GM23338 (cell line): ENCODE measurements around the gene SHB. TPM values are rescaled to one million over a fixed set of nuclear protein-coding genes. Genes with fewer than 3 reads are reported as not detected.

ENCODE experiments used
- ATAC-seq: fragments of 200-7000 bp; cut with Tn5 transposase; 3 replicates; pipeline ENCODE4 v1.9.1; 2020
- DNase-seq: peaks from one replicate; pipeline ENCODE4 v3.0.0-alpha.2; 2015; ENCODE audit warnings: low spot score
- H2AFZ ChIP-seq: fragments of 200-600 bp; sonication (generic); 2 replicates; pipeline ENCODE4 v1.8.0; 2016; ENCODE audit warnings: antibody characterized with exemption, mild to moderate bottlenecking, moderate library complexity
- H3F3A ChIP-seq: fragments of 200-600 bp; sonication (generic); replicated peaks from 2 replicates; pipeline ENCODE4 v1.8.0; 2017; ENCODE audit warnings: antibody characterized with exemption, mixed run types, low read depth
- H3K27ac ChIP-seq: fragments of 200-600 bp; sonication (generic); 2 replicates; pipeline ENCODE4 v1.6.1; 2016; ENCODE audit warnings: low read depth
- H3K27me3 ChIP-seq: fragments of 200-600 bp; sonication (generic); 2 replicates; pipeline ENCODE4 v1.8.0; 2016; ENCODE audit warnings: mild to moderate bottlenecking, mixed run types, moderate library complexity; ENCODE audit not compliant: insufficient read depth
- H3K36me3 ChIP-seq: fragments of 200-600 bp; sonication (generic); 2 replicates; pipeline ENCODE4 v1.8.0; 2016; ENCODE audit warnings: mild to moderate bottlenecking; ENCODE audit not compliant: insufficient read depth
- H3K4me1 ChIP-seq: fragments of 200-600 bp; sonication (generic); 2 replicates; pipeline ENCODE4 v1.8.0; 2016; ENCODE audit warnings: mild to moderate bottlenecking, moderate library complexity; ENCODE audit not compliant: insufficient read depth
- H3K4me2 ChIP-seq: fragments of 200-600 bp; sonication (generic); 2 replicates; pipeline ENCODE4 v1.7.1; 2017; ENCODE audit warnings: mixed run types
- H3K4me3 ChIP-seq: fragments of 200-600 bp; sonication (generic); 2 replicates; pipeline ENCODE4 v1.6.1; 2016; ENCODE audit warnings: mixed run types
- H3K79me2 ChIP-seq: fragments of 200-600 bp; sonication (generic); replicated peaks from 2 replicates; pipeline ENCODE4 v1.8.0; 2017; ENCODE audit warnings: mild to moderate bottlenecking; ENCODE audit not compliant: insufficient read depth
- H3K9me2 ChIP-seq: fragments of 200-600 bp; sonication (generic); 2 replicates; pipeline ENCODE4 v1.8.0; 2017; ENCODE audit not compliant: insufficient read depth
- H4K20me1 ChIP-seq: fragments of 200-600 bp; sonication (generic); replicated peaks from 2 replicates; pipeline ENCODE4 v1.8.0; 2017; ENCODE audit warnings: mild to moderate bottlenecking; ENCODE audit not compliant: insufficient read depth
- H3K27ac Mint-ChIP-seq: 2 replicates; pipeline ENCODE4 v1.8.0; 2020; ENCODE audit warnings: inconsistent platforms, mild to moderate bottlenecking, moderate library complexity, mixed read lengths
- H3K27me3 Mint-ChIP-seq: 3 replicates; pipeline ENCODE4 v1.8.0; 2022; ENCODE audit warnings: low read depth, mild to moderate bottlenecking, moderate library complexity, mixed read lengths, inconsistent platforms; ENCODE audit not compliant: insufficient read depth, poor library complexity
- H3K36me3 Mint-ChIP-seq: 3 replicates; pipeline ENCODE4 v1.8.0; 2021; ENCODE audit warnings: low read depth, mild to moderate bottlenecking, inconsistent platforms, moderate library complexity, mixed read lengths
- H3K4me1 Mint-ChIP-seq: 3 replicates; pipeline ENCODE4 v1.8.0; 2020; ENCODE audit warnings: mild to moderate bottlenecking, inconsistent platforms, mixed read lengths
- H3K4me3 Mint-ChIP-seq: 3 replicates; pipeline ENCODE4 v1.8.0; 2021; ENCODE audit warnings: moderate library complexity, mild to moderate bottlenecking, inconsistent platforms, mixed read lengths
- H3K9me3 Mint-ChIP-seq: 3 replicates; pipeline ENCODE4 v1.8.0; 2020; ENCODE audit warnings: moderate library complexity, mild to moderate bottlenecking, inconsistent platforms, mixed read lengths
- CREB1 ChIP-seq: fragments of 250-450 bp; sonication (Bioruptor Pico); IDR thresholded peaks from 2 replicates; pipeline ENCODE4 v1.5.0; 2020; ENCODE audit warnings: low read depth, mild to moderate bottlenecking, moderate library complexity
- EZH2 ChIP-seq: fragments of 200-600 bp; sonication (generic); IDR thresholded peaks from one replicate; pipeline ENCODE4 v1.8.0; 2017; ENCODE audit warnings: antibody characterized with exemption, mild to moderate bottlenecking, low read depth; ENCODE audit not compliant: unreplicated experiment
- EZH2phosphoT487 ChIP-seq: fragments of 200-600 bp; sonication (generic); IDR thresholded peaks from one replicate; pipeline ENCODE4 v1.8.1; 2018; ENCODE audit warnings: antibody characterized with exemption; ENCODE audit not compliant: unreplicated experiment
- JUNB ChIP-seq: IDR thresholded peaks from one replicate; pipeline ENCODE4 v1.6.1; 2016; ENCODE audit warnings: antibody characterized with exemption; ENCODE audit not compliant: unreplicated experiment
- NANOG ChIP-seq: IDR thresholded peaks from 2 replicates; pipeline ENCODE4 v1.6.1; 2016; ENCODE audit warnings: antibody characterized with exemption, borderline replicate concordance
- POLR2AphosphoS5 ChIP-seq: IDR thresholded peaks from 2 replicates; pipeline ENCODE4 v1.6.1; 2016; ENCODE audit warnings: antibody characterized with exemption, low read depth
- STAT1 ChIP-seq: IDR thresholded peaks from one replicate; pipeline ENCODE4 v1.6.1; 2016; ENCODE audit warnings: antibody characterized with exemption; ENCODE audit not compliant: unreplicated experiment
- polyA plus RNA-seq: library from polyadenylated mRNA; unstranded; fragments of >200 nt; fragmentation: Nextera tagmentation; extraction: Ambion mirVana; gene quantifications from 2 replicates; pipeline ENCODE4 v1.2.1, GENCODE V29; 2016
- total RNA-seq: library from RNA; depleted of rRNA; stranded (reverse); fragments of >200 nt; shearing (Covaris generic); gene quantifications from 2 replicates; pipeline ENCODE4 v1.2.3, GENCODE V29; 2014
- TF ChIP-seq, protein P1 (sequence below), 2 experiments: fragments of 200-600 bp in 1 of 2; sonication (generic) in 1 of 2; conservative IDR thresholded peaks; 2 replicates each; pipeline versions ENCODE4 v1.5.1 to v1.6.1; 2016 to 2017; ENCODE audit warnings: antibody characterized with exemption in 2 of 2, low read depth in 2 of 2, mild to moderate bottlenecking in 2 of 2, moderate library complexity in 1 of 2
- TF ChIP-seq, protein P2 (sequence below): IDR thresholded peaks from 2 replicates; pipeline ENCODE4 v1.6.1; 2016; ENCODE audit warnings: antibody characterized with exemption
- TF ChIP-seq, protein P3 (sequence below): IDR thresholded peaks from one replicate; pipeline ENCODE4 v1.6.1; 2018; ENCODE audit warnings: antibody characterized with exemption; ENCODE audit not compliant: unreplicated experiment

Gene SHB
- total and polyA plus RNA-seq, 2 experiments from 2014 or later = 1.5 to 14.0 TPM

DNA sequence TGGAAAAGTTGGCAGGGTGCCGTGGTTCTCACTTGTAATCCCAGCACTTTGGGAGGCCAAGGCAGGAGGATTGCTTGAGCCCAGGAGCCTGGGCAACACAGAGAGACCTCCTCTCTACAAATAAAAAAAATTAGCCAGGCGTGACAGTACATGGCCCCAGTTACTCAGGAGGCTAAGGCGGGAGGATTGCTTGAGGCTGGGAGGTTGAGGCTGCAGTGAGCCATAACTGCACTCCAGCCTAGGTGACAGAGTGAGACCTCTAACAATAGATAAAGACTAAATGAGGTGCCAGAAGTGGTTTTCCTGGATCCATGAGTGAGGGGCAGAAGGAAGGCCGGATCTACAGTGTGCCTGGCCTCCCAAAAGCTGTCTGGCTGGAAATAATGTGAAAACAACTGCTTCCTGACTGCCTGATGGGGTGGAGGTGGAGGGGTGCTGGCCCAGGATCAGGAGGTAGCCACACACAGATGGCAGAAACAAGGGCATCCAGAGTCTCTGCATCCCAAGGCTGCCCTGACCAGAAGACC lies 4.1 kb downstream of the SHB start (continued):
- TF ChIP-seq, protein P1, sequence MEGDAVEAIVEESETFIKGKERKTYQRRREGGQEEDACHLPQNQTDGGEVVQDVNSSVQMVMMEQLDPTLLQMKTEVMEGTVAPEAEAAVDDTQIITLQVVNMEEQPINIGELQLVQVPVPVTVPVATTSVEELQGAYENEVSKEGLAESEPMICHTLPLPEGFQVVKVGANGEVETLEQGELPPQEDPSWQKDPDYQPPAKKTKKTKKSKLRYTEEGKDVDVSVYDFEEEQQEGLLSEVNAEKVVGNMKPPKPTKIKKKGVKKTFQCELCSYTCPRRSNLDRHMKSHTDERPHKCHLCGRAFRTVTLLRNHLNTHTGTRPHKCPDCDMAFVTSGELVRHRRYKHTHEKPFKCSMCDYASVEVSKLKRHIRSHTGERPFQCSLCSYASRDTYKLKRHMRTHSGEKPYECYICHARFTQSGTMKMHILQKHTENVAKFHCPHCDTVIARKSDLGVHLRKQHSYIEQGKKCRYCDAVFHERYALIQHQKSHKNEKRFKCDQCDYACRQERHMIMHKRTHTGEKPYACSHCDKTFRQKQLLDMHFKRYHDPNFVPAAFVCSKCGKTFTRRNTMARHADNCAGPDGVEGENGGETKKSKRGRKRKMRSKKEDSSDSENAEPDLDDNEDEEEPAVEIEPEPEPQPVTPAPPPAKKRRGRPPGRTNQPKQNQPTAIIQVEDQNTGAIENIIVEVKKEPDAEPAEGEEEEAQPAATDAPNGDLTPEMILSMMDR (conservative IDR thresholded peaks at IDR 0.05; ENCODE audit: low read depth in 2 of 2) = no peak
- TF ChIP-seq EZH2phosphoT487 = no peak
- no peak for TF ChIP-seq CREB1 (CRISPR knock-in tag)
- no peak for TF ChIP-seq STAT1
- TF ChIP-seq EZH2 = no peak
- TF ChIP-seq, protein P2, sequence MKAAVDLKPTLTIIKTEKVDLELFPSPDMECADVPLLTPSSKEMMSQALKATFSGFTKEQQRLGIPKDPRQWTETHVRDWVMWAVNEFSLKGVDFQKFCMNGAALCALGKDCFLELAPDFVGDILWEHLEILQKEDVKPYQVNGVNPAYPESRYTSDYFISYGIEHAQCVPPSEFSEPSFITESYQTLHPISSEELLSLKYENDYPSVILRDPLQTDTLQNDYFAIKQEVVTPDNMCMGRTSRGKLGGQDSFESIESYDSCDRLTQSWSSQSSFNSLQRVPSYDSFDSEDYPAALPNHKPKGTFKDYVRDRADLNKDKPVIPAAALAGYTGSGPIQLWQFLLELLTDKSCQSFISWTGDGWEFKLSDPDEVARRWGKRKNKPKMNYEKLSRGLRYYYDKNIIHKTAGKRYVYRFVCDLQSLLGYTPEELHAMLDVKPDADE = no peak

DNA sequence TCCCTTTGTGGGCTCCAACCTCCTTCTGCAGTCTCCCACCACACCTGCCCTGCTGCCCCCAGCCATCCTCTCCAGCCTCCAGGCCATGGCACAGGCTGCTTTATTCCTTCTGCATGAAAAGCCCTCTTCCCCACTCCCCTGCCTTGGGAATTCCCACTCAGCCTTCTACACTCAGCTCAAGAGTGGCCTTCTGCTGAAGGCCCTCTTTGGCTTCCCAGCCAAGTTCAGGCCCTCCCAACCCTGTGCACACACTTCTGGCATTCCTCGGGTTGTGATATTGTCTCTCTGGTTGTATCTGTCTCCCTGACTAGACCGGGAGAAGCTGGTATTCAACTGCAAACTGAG lies 5.7 kb downstream of the SHB start:
- DNase-seq (no peak), ATAC-seq (no peak)
- Mint-ChIP-seq H3K27ac (peak overlapping the region; percentile 58; the same call in 1 of the 2 replicates), H3K36me3 (no peaks in the 10 kb centered on the region; the same call in 2 of the 3 replicates), H3K4me3 (no peak overlapping the region), H3K4me1 (peaks cover 60% of the 10 kb centered on the region), H3K27me3 (peaks cover 27% of the 10 kb centered on the region), H3K9me3 (no peaks in the 10 kb centered on the region; the same call in 2 of the 3 replicates)
- no peak overlapping the region for H2AFZ ChIP-seq
- no peak overlapping the region for H3K27ac ChIP-seq
- no peaks in the 10 kb centered on the region for H3K36me3 ChIP-seq
- no peak overlapping the region for H3K4me3 ChIP-seq
- peaks cover 24% of the 10 kb centered on the region for H3K27me3 ChIP-seq
- H3K79me2 ChIP-seq = peaks cover 57% of the 10 kb centered on the region
- H3K4me2 ChIP-seq = no peak overlapping the region
- H3K4me1 ChIP-seq = peaks cover 37% of the 10 kb centered on the region
- H3F3A ChIP-seq = no peaks in the 10 kb centered on the region
- H3K9me2 ChIP-seq = no peaks in the 10 kb centered on the region
- H4K20me1 ChIP-seq = peaks cover 26% of the 10 kb centered on the region
- TF ChIP-seq, protein P2 = no peak
- TF ChIP-seq STAT1 (no peak), CREB1 (CRISPR knock-in tag) (no peak), JUNB (no peak), NANOG (no peak), POLR2AphosphoS5 (no peak), EZH2phosphoT487 (no peak)
- TF ChIP-seq, protein P1 (conservative IDR thresholded peaks at IDR 0.05; ENCODE audit: low read depth in 2 of 2) = no peak
- TF ChIP-seq, protein P3, sequence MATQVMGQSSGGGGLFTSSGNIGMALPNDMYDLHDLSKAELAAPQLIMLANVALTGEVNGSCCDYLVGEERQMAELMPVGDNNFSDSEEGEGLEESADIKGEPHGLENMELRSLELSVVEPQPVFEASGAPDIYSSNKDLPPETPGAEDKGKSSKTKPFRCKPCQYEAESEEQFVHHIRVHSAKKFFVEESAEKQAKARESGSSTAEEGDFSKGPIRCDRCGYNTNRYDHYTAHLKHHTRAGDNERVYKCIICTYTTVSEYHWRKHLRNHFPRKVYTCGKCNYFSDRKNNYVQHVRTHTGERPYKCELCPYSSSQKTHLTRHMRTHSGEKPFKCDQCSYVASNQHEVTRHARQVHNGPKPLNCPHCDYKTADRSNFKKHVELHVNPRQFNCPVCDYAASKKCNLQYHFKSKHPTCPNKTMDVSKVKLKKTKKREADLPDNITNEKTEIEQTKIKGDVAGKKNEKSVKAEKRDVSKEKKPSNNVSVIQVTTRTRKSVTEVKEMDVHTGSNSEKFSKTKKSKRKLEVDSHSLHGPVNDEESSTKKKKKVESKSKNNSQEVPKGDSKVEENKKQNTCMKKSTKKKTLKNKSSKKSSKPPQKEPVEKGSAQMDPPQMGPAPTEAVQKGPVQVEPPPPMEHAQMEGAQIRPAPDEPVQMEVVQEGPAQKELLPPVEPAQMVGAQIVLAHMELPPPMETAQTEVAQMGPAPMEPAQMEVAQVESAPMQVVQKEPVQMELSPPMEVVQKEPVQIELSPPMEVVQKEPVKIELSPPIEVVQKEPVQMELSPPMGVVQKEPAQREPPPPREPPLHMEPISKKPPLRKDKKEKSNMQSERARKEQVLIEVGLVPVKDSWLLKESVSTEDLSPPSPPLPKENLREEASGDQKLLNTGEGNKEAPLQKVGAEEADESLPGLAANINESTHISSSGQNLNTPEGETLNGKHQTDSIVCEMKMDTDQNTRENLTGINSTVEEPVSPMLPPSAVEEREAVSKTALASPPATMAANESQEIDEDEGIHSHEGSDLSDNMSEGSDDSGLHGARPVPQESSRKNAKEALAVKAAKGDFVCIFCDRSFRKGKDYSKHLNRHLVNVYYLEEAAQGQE = no peak
